HFF-Myc (cell line): Measurements from ENCODE around the gene CHRNA7.

Experiments used
- DNase-seq: peaks from one replicate; pipeline ENCODE4 v3.0.0-alpha.2; 2011; ENCODE audit warnings: low read depth; ENCODE audit errors: extremely low read depth
- H3K4me3 ChIP-seq: replicated peaks from 2 replicates; pipeline ENCODE4 v1.5.1; 2011; ENCODE audit warnings: low read depth, mild to moderate bottlenecking, control low read depth, low read length
- CTCF ChIP-seq: IDR thresholded peaks from 2 replicates; pipeline ENCODE4 v1.5.1; 2012; ENCODE audit warnings: mild to moderate bottlenecking, low read depth, low read length, control low read depth; ENCODE audit errors: missing control alignments

Gene CHRNA7

DNA sequence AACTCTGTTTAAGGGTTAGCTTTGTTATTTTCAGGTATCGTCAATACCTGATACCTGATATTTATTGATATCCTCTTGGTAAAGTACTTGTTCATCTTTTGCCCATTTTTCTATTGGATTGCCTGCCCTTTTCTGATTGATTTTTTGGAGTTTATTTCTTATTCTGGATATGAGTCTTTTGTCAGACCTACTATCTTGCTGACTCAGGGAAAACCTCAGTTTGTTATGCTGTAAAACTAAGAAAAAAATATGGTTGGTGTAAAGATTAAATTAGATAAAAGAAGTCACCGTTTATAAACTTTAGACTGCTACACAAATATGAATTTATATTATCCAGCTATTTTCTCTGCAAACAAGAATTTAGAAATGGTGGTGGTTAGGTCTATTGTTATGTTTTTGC is 65.9 kb downstream of the CHRNA7 start:
- no peak overlapping the region for H3K4me3 ChIP-seq
- DNase-seq = no peak
- no peak for TF ChIP-seq CTCF

DNA sequence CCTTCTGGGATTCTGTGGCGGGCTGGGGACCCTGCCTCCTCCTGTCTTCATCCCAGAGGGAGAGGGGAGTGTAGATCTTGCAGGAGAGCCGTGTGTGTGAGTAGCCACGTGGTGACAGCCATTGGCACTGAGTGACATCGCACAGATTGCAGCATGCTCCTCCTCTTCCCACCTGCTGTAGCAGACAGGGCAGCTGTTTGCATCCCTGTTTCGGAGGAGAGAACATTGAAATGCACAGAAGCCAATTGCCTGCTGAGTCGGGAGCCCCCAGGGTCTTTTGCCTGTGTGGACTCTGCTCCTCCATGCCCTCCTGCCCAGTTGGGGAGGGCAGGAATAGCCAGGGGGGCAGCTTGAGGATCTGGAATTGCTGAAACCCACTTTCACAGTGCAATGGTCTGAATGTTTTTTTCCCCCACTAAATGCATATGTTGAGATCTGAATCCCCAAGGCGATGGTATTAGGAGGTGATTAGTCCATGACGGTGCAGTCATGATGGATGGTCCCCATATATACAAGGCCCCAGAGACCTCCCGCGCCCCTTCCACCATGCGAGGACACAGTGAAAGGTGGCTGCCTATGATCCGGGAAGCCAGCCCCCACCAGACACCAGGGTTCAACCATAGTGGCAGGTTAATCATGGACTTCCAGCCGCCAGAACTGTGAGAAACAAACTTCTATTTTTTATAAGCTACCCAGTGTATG is 66.8 kb downstream of the CHRNA7 start:
- H3K4me3 ChIP-seq = no peak overlapping the region
- DNase-seq = no peak
- no peak for TF ChIP-seq CTCF

GRCh38 chr15:32098033-32098432 is 67.7 kb downstream of the CHRNA7 start:
- H3K4me3 ChIP-seq = no peak overlapping the region
- DNase-seq = no peak
- TF ChIP-seq CTCF = no peak

GRCh38 chr15:32099097-32099785 is 68.9 kb downstream of the CHRNA7 start:
- no peak for TF ChIP-seq CTCF
- DNase-seq = no peak
- no peak overlapping the region for H3K4me3 ChIP-seq

GRCh38 chr15:32099956-32100684 is 69.8 kb downstream of the CHRNA7 start:
- no peak for TF ChIP-seq CTCF
- H3K4me3 ChIP-seq = no peak overlapping the region
- no peak for DNase-seq

- no peak for DNase-seq
- H3K4me3 ChIP-seq = no peak overlapping the region
- no peak for TF ChIP-seq CTCF
Measured at GRCh38 chr15:32104061-32104995, 74.0 kb downstream of the CHRNA7 start.
